ENCODE data around the gene HLA-DPB1.

- TF ChIP-seq POLR2A (IDR thresholded peaks at IDR 0.05; ENCODE audit: low read depth, low read length) (no peak), POLR2AphosphoS5 (IDR thresholded peaks at IDR 0.05; ENCODE audit: low read depth, low read length) (no peak)
Observed at GRCh38 chr6:33095681-33096080, 19.9 kb downstream of the HLA-DPB1 start.
